Measurements from ENCODE around the gene PROSER2.

DNA sequence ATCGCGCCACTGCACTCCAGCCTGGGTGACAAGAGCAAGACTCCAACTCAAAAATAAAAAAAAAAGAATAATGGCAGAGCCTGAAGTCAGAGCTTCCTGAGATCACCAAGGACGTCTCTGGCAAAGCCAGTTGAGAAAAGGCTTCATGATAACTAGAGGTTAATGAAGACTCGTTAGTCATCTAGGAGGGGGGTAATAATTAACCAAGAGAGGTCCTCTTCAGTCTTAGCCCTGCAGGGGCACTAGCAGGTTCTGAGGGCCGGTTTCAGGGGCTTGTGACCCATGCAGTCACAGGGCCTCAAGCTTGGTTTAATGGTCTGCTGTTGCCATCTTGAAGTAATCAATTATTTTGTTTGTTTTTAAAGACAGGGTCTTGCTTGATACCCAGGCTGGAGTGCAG lies 28.6 kb upstream of the PROSER2 start:
- TF ChIP-seq, protein P1, sequence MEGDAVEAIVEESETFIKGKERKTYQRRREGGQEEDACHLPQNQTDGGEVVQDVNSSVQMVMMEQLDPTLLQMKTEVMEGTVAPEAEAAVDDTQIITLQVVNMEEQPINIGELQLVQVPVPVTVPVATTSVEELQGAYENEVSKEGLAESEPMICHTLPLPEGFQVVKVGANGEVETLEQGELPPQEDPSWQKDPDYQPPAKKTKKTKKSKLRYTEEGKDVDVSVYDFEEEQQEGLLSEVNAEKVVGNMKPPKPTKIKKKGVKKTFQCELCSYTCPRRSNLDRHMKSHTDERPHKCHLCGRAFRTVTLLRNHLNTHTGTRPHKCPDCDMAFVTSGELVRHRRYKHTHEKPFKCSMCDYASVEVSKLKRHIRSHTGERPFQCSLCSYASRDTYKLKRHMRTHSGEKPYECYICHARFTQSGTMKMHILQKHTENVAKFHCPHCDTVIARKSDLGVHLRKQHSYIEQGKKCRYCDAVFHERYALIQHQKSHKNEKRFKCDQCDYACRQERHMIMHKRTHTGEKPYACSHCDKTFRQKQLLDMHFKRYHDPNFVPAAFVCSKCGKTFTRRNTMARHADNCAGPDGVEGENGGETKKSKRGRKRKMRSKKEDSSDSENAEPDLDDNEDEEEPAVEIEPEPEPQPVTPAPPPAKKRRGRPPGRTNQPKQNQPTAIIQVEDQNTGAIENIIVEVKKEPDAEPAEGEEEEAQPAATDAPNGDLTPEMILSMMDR (IDR thresholded peaks at IDR 0.05), result no peak
- no peak for TF ChIP-seq EZH2 (IDR thresholded peaks at IDR 0.05; ENCODE audit: borderline replicate concordance, insufficient read depth, low read depth, low read length, poor library complexity, severe bottlenecking)
